Tibial artery (tissue), 4 donors: ENCODE measurements around the gene IBSP.

Experiments
- DNase-seq, 2 donors: peaks; one replicate each; pipeline ENCODE4 v3.0.0-alpha.2; 2019
- H3K27ac ChIP-seq, 2 donors: fragments of 200-600 bp; sonication (generic) in 1 of 2; 1 replicate in 1 of 2; 2 replicates in 1 of 2; pipeline ENCODE4 v1.5.1; 2018 to 2019; ENCODE audit warnings: mild to moderate bottlenecking in 1 of 2
- H3K27me3 ChIP-seq, 2 donors: fragments of 200-600 bp; sonication (generic) in 1 of 2; one replicate each; pipeline versions ENCODE4 v1.5.1 to v1.6.0; 2016 to 2019
- H3K36me3 ChIP-seq, 3 donors: fragments of 200-600 bp; sonication (generic) in 2 of 3; one replicate each; pipeline ENCODE4 v1.5.1; 2016 to 2019; ENCODE audit warnings: mild to moderate bottlenecking in 2 of 3
- H3K4me1 ChIP-seq, 4 donors: fragments of 200-600 bp; sonication (generic) in 2 of 4; 1 replicate in 3 of 4; 2 replicates in 1 of 4; pipeline ENCODE4 v1.5.1; 2016 to 2019
- H3K4me3 ChIP-seq, 2 donors: fragments of 200-600 bp; sonication (generic) in 1 of 2; 1 replicate in 1 of 2; 2 replicates in 1 of 2; pipeline ENCODE4 v1.5.1; 2018 to 2019; ENCODE audit warnings: mild to moderate bottlenecking in 2 of 2
- H3K9me3 ChIP-seq, 3 donors: fragments of 200-600 bp; sonication (generic) in 1 of 3; one replicate each; pipeline ENCODE4 v1.5.1; 2016 to 2019
- intact Hi-C: fragments of 100-400 bp; cut with DNase I; formaldehyde crosslinking; loops from one replicate; pipeline ENCODE4 v1.15.0; 2023; ENCODE audit warnings: low total_unique reads
- TF ChIP-seq, protein P1 (sequence below), 2 experiments: fragments of 200-600 bp in 1 of 2; fragments of 450-650 bp in 1 of 2; IDR thresholded peaks; one replicate each; pipeline ENCODE4 v1.5.1; 2017 to 2019; ENCODE audit warnings: antibody characterized with exemption in 2 of 2, mild to moderate bottlenecking in 1 of 2, moderate library complexity in 1 of 2

The IBSP gene

DNA sequence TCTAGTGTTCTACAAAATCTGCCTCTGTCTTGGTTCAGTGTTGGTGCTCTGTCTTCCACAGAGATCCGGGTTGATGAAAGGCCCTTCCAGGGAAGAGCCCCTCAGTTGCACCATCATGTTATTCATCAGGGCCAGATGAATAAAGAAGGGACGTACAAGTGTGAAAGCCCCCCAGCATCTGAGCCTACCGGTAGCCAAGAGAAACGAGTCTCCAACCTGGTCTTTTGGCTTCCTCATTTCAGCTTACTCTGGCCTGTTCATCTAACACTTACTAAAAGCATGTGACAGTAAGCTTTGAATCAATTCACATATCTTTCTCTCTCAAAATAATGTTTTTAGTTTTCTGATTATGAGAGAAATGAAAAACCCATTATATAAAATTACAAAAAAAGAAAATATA lies 52.6 kb downstream of the IBSP start:
- no peaks in the 10 kb centered on the region for H3K27me3 ChIP-seq
- no peak overlapping the region for H3K4me3 ChIP-seq
- DNase-seq, result no peak
- no peaks in the 10 kb centered on the region for H3K36me3 ChIP-seq
- H3K9me3 ChIP-seq, result no peaks in the 10 kb centered on the region
- intact Hi-C loops, result loop anchor here (2.0 kb wide), 1 partner anchor 361 kb away; no protein-coding TSS in a partner anchor
- TF ChIP-seq, protein P1, sequence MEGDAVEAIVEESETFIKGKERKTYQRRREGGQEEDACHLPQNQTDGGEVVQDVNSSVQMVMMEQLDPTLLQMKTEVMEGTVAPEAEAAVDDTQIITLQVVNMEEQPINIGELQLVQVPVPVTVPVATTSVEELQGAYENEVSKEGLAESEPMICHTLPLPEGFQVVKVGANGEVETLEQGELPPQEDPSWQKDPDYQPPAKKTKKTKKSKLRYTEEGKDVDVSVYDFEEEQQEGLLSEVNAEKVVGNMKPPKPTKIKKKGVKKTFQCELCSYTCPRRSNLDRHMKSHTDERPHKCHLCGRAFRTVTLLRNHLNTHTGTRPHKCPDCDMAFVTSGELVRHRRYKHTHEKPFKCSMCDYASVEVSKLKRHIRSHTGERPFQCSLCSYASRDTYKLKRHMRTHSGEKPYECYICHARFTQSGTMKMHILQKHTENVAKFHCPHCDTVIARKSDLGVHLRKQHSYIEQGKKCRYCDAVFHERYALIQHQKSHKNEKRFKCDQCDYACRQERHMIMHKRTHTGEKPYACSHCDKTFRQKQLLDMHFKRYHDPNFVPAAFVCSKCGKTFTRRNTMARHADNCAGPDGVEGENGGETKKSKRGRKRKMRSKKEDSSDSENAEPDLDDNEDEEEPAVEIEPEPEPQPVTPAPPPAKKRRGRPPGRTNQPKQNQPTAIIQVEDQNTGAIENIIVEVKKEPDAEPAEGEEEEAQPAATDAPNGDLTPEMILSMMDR (IDR thresholded peaks at IDR 0.05), result no peak
- H3K4me1 ChIP-seq, result no peaks in the 10 kb centered on the region
- no peak overlapping the region for H3K27ac ChIP-seq

DNA sequence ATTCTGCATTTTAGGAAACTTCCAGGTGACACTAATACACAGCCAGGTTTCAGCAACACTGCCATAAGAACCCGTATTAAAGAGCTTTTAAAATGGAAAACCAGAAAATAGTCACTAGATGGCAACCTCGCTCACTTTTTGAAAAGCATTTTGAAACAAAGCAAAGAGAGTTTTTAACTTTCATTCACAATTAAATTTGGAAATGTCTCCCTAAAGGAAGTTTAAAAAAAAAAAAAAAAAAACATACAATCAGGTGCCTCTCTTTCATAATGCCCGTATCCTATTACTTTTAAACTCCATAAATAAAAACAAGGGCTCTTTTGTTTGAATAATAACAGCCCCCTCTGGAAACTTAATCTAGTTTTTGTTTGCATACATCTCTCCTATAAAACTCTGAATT lies 53.8 kb downstream of the IBSP start:
- no peaks in the 10 kb centered on the region for H3K9me3 ChIP-seq
- no peaks in the 10 kb centered on the region for H3K4me1 ChIP-seq
- no peaks in the 10 kb centered on the region for H3K27me3 ChIP-seq
- H3K4me3 ChIP-seq, result no peak overlapping the region
- H3K27ac ChIP-seq, result no peak overlapping the region
- intact Hi-C loops, result loop anchor here (2.0 kb wide), 1 partner anchor 360 kb away; no protein-coding TSS in a partner anchor
- TF ChIP-seq, protein P1 (IDR thresholded peaks at IDR 0.05), result peak; percentile 46 to 65
- H3K36me3 ChIP-seq, result no peaks in the 10 kb centered on the region
- no peak for DNase-seq

DNA sequence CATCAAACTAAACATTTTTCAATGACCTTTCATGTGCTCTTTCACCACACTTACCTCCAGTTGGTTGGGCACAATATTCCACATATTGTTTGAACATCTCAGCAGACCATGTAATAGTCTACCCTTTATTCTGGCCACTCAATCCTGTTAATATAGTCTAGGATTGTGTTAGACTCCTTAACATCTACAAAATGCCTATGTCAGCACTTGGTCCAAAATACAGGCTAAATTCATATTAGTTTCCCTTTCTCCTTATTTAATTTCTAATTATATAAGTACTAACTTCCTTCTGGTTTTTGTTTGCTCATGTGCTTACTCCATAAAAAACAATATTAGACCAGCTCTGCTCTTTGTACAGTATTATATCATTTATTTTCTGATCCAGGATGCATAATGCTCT lies 54.5 kb downstream of the IBSP start:
- H3K4me1 ChIP-seq, result no peaks in the 10 kb centered on the region
- H3K9me3 ChIP-seq, result no peaks in the 10 kb centered on the region
- intact Hi-C loops, result loop anchor here (2.0 kb wide), 1 partner anchor 359 kb away; no protein-coding TSS in a partner anchor
- H3K27ac ChIP-seq, result no peak overlapping the region
- TF ChIP-seq, protein P1 (IDR thresholded peaks at IDR 0.05), result no peak
- H3K36me3 ChIP-seq, result no peaks in the 10 kb centered on the region
- no peaks in the 10 kb centered on the region for H3K27me3 ChIP-seq
- no peak overlapping the region for H3K4me3 ChIP-seq
- no peak for DNase-seq

DNA sequence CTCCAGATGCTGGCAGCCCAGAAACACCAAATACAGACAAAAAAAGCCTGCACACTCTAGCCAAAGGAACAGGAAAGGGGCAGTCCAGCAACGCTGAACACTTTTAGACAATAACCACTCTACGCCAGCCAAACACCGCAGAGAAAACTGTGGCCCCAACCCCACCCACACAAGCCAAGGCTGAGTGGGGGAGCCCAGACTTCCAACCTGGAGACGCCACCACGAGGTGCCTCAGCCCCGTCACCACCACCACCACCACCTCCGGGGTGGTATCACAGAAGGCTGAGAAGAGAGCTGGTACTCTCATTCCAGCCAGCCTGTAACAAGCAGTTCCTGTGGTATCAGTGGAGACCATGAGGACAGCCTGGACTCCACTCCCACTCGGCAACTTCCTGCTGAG lies 56.2 kb downstream of the IBSP start:
- Histone ChIP-seq H3K27me3 (no peaks in the 10 kb centered on the region), H3K9me3 (no peaks in the 10 kb centered on the region), H3K4me3 (no peak overlapping the region), H3K36me3 (no peaks in the 10 kb centered on the region), H3K4me1 (no peaks in the 10 kb centered on the region), H3K27ac (no peak overlapping the region)
- intact Hi-C loops, result loop anchor here (5.0 kb wide), 1 partner anchor 117 kb away; no protein-coding TSS in a partner anchor
- TF ChIP-seq, protein P1 (IDR thresholded peaks at IDR 0.05), result no peak
- no peak for DNase-seq

DNA sequence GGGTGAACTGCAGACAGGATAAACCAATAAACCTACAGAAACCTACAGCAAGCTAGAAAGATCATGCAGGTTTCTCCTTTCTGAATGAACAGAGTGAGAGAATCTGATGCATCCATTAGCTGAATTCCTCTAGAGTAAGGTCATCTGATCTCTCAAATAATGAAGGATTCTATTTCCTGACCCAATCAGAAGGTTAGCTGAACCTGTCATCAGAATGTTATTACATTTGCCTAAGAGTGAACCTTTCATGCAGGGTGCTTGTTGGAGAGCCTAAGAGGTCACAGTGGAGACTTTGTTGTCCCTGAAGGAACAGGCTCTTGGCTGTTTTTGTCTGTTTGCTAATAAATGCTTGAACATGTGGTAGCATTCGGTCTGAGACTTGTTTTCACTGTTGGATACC lies 57.5 kb downstream of the IBSP start:
- no peak for DNase-seq
- intact Hi-C loops, result loop anchor here (5.0 kb wide), 1 partner anchor 115 kb away; no protein-coding TSS in a partner anchor
- H3K4me1 ChIP-seq, result no peaks in the 10 kb centered on the region
- H3K27ac ChIP-seq, result no peak overlapping the region
- no peaks in the 10 kb centered on the region for H3K9me3 ChIP-seq
- no peaks in the 10 kb centered on the region for H3K27me3 ChIP-seq
- H3K36me3 ChIP-seq, result no peaks in the 10 kb centered on the region
- TF ChIP-seq, protein P1 (IDR thresholded peaks at IDR 0.05), result no peak
- H3K4me3 ChIP-seq, result no peak overlapping the region

DNA sequence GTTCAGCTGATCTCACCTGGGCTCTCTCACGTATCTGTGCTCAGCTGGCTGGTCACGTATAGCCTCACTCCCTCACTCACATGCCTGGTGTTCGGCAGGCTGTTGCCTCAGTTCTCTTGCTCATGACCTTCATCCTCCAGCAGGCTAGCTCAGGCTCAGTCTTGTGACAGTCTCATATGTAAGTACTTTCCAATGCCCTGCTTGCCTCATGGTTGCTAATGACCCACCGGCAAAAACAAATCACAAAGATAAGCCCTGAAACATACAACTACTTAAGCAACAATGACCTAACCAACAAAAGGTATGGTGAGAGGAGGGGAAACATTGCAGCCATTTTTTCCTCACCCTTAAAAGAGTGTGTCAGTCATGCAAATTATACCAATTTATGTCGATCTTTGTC lies 58.4 kb downstream of the IBSP start:
- Histone ChIP-seq H3K27ac (no peak overlapping the region), H3K9me3 (no peaks in the 10 kb centered on the region), H3K4me1 (no peaks in the 10 kb centered on the region), H3K27me3 (no peaks in the 10 kb centered on the region), H3K36me3 (no peaks in the 10 kb centered on the region), H3K4me3 (no peak overlapping the region)
- TF ChIP-seq, protein P1 (IDR thresholded peaks at IDR 0.05), result no peak
- no peak for DNase-seq
- intact Hi-C loops, result loop anchor here (5.0 kb wide), 1 partner anchor 115 kb away; no protein-coding TSS in a partner anchor
